ENCODE measurements around the gene HIP1. TPM values are rescaled to one million over a fixed set of nuclear protein-coding genes. Genes with fewer than 3 reads are reported as not detected.
"Not testable (repeated sequence)": the region's sequence is repeated elsewhere in the genome, so short reads cannot be mapped to it uniquely, and the experiment has no call there.

Gene HIP1
- total RNA-seq, 1 donor from 2014 or later: 24.6 TPM

GRCh38 chr7:75532639-75533038 lies 206.1 kb downstream of the HIP1 start:
- no peak for DNase-seq (ENCODE audit: low read depth in 2 of 2)

DNA sequence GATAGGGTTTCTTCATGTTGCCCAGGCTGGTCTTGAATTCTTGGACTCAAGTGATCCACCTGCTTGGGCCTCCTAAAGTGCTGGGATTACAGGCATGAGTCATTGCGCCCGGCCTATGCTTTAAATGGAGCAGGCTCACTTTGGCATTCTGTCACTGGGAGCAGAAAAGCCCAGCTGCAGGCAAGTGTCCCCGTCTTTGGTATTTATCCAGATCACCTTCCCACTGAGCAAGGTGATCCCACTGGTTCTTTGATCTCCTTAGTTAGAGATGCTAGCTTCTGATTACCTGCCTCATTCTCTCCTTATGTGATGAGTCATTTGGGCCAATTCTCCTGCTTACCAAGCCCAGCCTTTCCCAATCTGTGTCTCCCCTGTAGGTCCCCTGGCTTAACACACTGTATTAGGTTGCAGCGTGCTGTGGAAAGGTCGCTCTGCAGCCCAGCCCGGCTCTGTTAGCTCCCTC lies 207.4 kb downstream of the HIP1 start:
- no peak for DNase-seq (ENCODE audit: low read depth in 2 of 2)

DNA sequence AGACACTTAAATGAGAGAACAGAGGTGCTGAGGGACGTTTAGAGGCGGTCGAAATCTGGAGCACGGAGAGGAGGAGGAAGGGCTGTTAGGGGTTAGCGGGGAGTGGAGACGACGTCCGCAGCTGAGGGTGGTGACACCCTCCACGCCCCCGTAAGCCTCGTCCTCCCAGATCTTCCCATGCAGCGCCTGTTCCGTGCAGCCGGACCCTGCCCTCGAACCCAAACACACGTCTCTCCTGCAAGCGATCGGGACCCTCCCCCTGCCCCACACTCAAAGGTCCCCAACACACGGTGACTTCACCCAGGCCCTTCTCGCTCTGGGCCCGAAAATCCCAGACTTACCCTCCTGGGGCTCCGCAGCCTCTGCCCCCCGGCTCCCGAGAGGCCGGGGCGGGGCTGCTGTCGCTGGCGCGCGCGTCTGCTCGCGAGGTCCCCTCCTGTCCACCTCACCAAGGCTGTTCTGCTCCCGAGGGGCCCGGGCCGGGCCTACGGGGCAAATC lies 211.5 kb downstream of the HIP1 start:
- DNase-seq (ENCODE audit: low read depth in 2 of 2): peak in 1 of 2 donors; percentile 10

DNA sequence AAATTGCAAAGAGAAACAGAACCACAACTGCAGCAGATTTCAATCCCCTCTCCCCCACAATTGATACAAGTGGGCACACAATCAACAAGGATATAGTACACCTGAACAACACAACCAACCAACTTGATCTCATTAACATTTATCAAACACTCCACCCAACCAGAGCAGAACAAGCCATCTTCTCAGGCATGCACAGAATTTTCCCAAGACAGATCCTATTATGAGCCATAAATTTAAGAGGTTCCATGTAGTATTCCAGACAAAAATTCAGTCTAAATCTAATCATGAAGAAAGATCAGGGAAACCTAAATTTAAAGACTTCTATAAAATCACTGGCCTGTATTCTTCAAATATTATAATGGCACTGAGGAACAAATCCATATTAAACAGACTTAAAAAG lies 217.0 kb downstream of the HIP1 start:
- DNase-seq (ENCODE audit: low read depth in 2 of 2): not testable (repeated sequence)

DNA sequence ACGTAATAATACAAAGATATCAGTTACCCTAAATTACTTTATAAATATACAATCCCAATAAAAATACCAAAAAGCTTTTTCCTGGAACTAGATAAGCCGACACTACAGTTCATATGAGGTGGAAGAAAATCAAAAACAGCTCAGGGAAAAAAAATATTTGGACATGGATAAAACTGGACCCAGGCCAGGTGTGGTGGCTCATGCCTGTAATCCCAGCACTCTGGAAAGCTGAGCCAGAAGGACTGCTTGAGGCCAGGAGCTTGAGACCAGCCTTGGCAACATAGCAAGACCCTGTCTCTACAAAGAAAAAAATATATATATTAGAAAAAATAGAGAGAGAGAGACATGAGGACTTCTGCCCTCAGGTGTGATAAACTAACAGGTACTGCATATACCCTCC lies 219.9 kb downstream of the HIP1 start:
- peak in 1 of 2 donors; percentile 26 for DNase-seq (ENCODE audit: low read depth in 2 of 2)

- not testable (repeated sequence) for DNase-seq (ENCODE audit: low read depth in 2 of 2)
Measured at GRCh38 chr7:75509033-75509432, 229.7 kb downstream of the HIP1 start.

- not testable (repeated sequence) for DNase-seq (ENCODE audit: low read depth in 2 of 2)
Measured at GRCh38 chr7:75492020-75492419, 246.7 kb downstream of the HIP1 start, which contains the start of gene SPDYE5. TSS of gene SPDYE5 (plus strand) at chr7:75492320. CDS start at chr7:75494048, 1,728 bp downstream.

- peak; percentile 84 to 88 for DNase-seq (ENCODE audit: low read depth in 2 of 2)
Measured at GRCh38 chr7:75485979-75486643, 252.6 kb downstream of the HIP1 start, which contains the start of gene POM121C. TSS of gene POM121C (minus strand) at chr7:75486299. CDS start at chr7:75441496, 44,803 bp downstream.

DNA sequence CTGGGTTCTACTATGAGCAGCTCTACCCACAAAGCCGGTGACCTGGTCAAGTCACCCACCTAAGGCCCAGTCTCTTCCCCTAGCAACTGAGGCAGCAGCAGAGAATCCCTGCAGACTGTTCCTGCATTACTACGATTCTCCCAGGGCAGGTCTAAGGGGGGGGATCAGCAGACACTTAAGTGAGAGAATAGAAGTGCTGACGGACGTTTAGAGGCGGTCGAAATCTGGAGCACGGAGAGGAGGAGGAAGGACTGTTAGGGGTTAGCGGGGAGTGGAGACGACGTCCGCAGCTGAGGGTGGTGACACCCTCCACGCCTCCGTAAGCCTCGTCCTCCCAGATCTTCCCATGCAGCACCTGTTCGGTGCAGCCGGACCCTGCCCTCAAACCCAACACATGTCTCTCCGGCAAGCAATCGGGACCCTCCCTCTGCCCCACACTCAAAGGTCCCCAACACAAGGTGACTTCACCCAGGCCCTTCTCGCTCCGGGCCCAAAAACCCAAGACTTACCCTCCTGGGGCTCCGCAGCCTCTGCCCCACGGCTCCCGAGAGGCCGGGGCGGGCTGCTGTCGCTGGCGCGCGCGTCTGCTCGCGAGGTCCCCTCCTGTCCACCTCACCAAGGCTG lies 253.3 kb downstream of the HIP1 start:
- DNase-seq (ENCODE audit: low read depth in 2 of 2): peak in 1 of 2 donors; percentile 4

Other genes starting within 250 kb of the HIP1 start
- gene SPDYE5, start 246.6 kb downstream of the HIP1 start, total RNA-seq: not detected in 2 replicates
- not detected in 2 replicates for gene CCL26, start 33.3 kb upstream of the HIP1 start, total RNA-seq
- gene CCL24, start 74.9 kb upstream of the HIP1 start, total RNA-seq: not detected in 2 replicates
- 14.8 and 16.1 TPM in 2 replicates for gene RHBDD2, start 140.1 kb upstream of the HIP1 start, total RNA-seq
- 67.6 and 132 TPM in 2 replicates for gene POR, start 176.2 kb upstream of the HIP1 start, total RNA-seq

All from lung microvascular endothelial cell (primary cell).